SK-N-SH (cell line): ENCODE data around the gene FGD4. TPM values are rescaled to one million over a fixed set of nuclear protein-coding genes. Genes with fewer than 3 reads are reported as not detected.

Source experiments
- CTCF ChIA-PET: fragments of 300-600, 350-600 bp; formaldehyde crosslinking; extraction: SDS; loops from one replicate; lab custom pipeline; 2021; lab: Yijun Ruan, JAX
- POLR2A ChIA-PET: fragments of 350-600 bp; sonication (Branson Sonifier 250); formaldehyde crosslinking; extraction: SDS; loops from one replicate; lab custom pipeline; 2020; ENCODE audit warnings: antibody characterized with exemption, inconsistent platforms; lab: Yijun Ruan, JAX
- DNase-seq: peaks from one replicate; pipeline ENCODE4 v3.0.0; 2012
- H2AFZ ChIP-seq: fragments of 200-600 bp; sonication (generic); 2 replicates; pipeline ENCODE4 v1.8.1; 2016; ENCODE audit warnings: antibody characterized with exemption, mild to moderate bottlenecking, low read depth
- H3F3A ChIP-seq: fragments of 200-600 bp; sonication (generic); replicated peaks from 2 replicates; pipeline ENCODE3; 2016; ENCODE audit warnings: antibody characterized with exemption, mild to moderate bottlenecking; ENCODE audit not compliant: insufficient read depth
- H3K27ac ChIP-seq, 2 experiments: fragments of 200-500 bp in 1 of 2; fragments of 200-600 bp in 1 of 2; sonication (Bioruptor generic) in 1 of 2; sonication (generic), shearing (Covaris generic) in 1 of 2; 2 replicates each; pipeline versions ENCODE4 v1.5.1 to v1.6.1; 2014 to 2016; ENCODE audit warnings: low read depth in 2 of 2, inconsistent platforms in 1 of 2, low read length in 1 of 2, mild to moderate bottlenecking in 1 of 2, mixed read lengths in 1 of 2
- H3K27me3 ChIP-seq: fragments of 200-600 bp; sonication (generic), shearing (Covaris generic); 2 replicates; pipeline ENCODE4 v1.6.1; 2016; ENCODE audit warnings: mixed run types; ENCODE audit not compliant: insufficient read depth
- H3K36me3 ChIP-seq, 2 experiments: fragments of 200-500 bp in 1 of 2; fragments of 200-600 bp in 1 of 2; sonication (Bioruptor generic) in 1 of 2; sonication (generic) in 1 of 2; replicated peaks in 1 of 2; 2 replicates each; pipeline versions ENCODE3 to v1.5.1; 2014 to 2016; ENCODE audit warnings: low read length in 1 of 2, mild to moderate bottlenecking in 1 of 2; ENCODE audit not compliant: insufficient read depth in 2 of 2, control insufficient read depth in 1 of 2
- H3K4me1 ChIP-seq, 2 experiments: fragments of 200-500 bp in 1 of 2; fragments of 200-600 bp in 1 of 2; sonication (Bioruptor generic) in 1 of 2; sonication (generic), shearing (Covaris generic) in 1 of 2; 2 replicates each; pipeline versions ENCODE4 v1.5.1 to v1.6.1; 2014 to 2016; ENCODE audit warnings: low read depth in 1 of 2, low read length in 1 of 2, mixed run types in 1 of 2; ENCODE audit not compliant: insufficient read depth in 2 of 2, control insufficient read depth in 1 of 2
- H3K4me2 ChIP-seq: fragments of 200-600 bp; sonication (generic), shearing (Covaris generic); 2 replicates; pipeline ENCODE4 v1.6.1; 2017; ENCODE audit warnings: mixed run types
- H3K4me3 ChIP-seq, 2 experiments: fragments of 200-500 bp in 1 of 2; fragments of 200-600 bp in 1 of 2; sonication (Bioruptor generic) in 1 of 2; sonication (generic), shearing (Covaris generic) in 1 of 2; 2 replicates each; pipeline versions ENCODE4 v1.5.1 to v1.8.1; 2014 to 2016; ENCODE audit warnings: low read depth in 2 of 2, inconsistent platforms in 1 of 2, low read length in 1 of 2, mild to moderate bottlenecking in 1 of 2, mixed read lengths in 1 of 2, moderate library complexity in 1 of 2
- H3K79me2 ChIP-seq: fragments of 200-600 bp; sonication (generic); 2 replicates; pipeline ENCODE4 v1.8.1; 2017; ENCODE audit warnings: mild to moderate bottlenecking; ENCODE audit not compliant: insufficient read depth
- H3K9ac ChIP-seq: fragments of 200-600 bp; sonication (generic); 2 replicates; pipeline ENCODE4 v1.6.1; 2017; ENCODE audit warnings: mixed run types
- H3K9me2 ChIP-seq: fragments of 200-600 bp; sonication (generic); 2 replicates; pipeline ENCODE4 v1.6.1; 2017; ENCODE audit warnings: mixed run types
- H3K9me3 ChIP-seq: fragments of 200-600 bp; sonication (generic); 2 replicates; pipeline ENCODE4 v1.6.1; 2017; ENCODE audit warnings: mixed run types, mild to moderate bottlenecking, moderate library complexity
- H4K20me1 ChIP-seq: fragments of 200-600 bp; sonication (generic); 2 replicates; pipeline ENCODE4 v1.6.1; 2017; ENCODE audit warnings: mild to moderate bottlenecking, mixed run types; ENCODE audit not compliant: insufficient read depth
- CHD2 ChIP-seq: fragments of 150-350 bp; IDR thresholded peaks from 2 replicates; pipeline ENCODE4 v1.6.1; 2018; ENCODE audit warnings: low read length; ENCODE audit not compliant: partially characterized antibody
- ELF1 ChIP-seq: IDR thresholded peaks from 2 replicates; pipeline ENCODE4 v1.4.0; 2012
- EP300 ChIP-seq, 2 experiments: IDR thresholded peaks; 2 replicates each; pipeline versions ENCODE4 v1.4.0 to v1.6.1; 2012; ENCODE audit warnings: borderline replicate concordance in 1 of 2, low read depth in 1 of 2, low read length in 1 of 2
- EZH2phosphoT487 ChIP-seq: fragments of 200-600 bp; sonication (generic); IDR thresholded peaks from 2 replicates; pipeline ENCODE4 v1.6.1; 2017; ENCODE audit warnings: low read depth, mixed run types, mild to moderate bottlenecking, antibody characterized with exemption, moderate library complexity, borderline replicate concordance
- FOSL2 ChIP-seq: IDR thresholded peaks from 2 replicates; pipeline ENCODE4 v1.4.0; 2012; ENCODE audit warnings: low read depth, mild to moderate bottlenecking, moderate library complexity, borderline replicate concordance
- FOXJ3 ChIP-seq: sonication (generic); formaldehyde crosslinking; IDR thresholded peaks from 2 replicates; pipeline ENCODE4 v1.5.1; 2020; ENCODE audit warnings: mild to moderate bottlenecking, missing genetic modification reagents
- FOXM1 ChIP-seq: IDR thresholded peaks from 2 replicates; pipeline ENCODE4 v1.4.0; 2012; ENCODE audit warnings: low read depth, mild to moderate bottlenecking
- GABPA ChIP-seq: IDR thresholded peaks from 2 replicates; pipeline ENCODE4 v1.4.0; 2012; ENCODE audit warnings: low read depth, mild to moderate bottlenecking
- IRF3 ChIP-seq: fragments of 150-350 bp; IDR thresholded peaks from 2 replicates; pipeline ENCODE4 v1.6.1; 2016; ENCODE audit warnings: mild to moderate bottlenecking, low read depth, low read length
- MAX ChIP-seq: IDR thresholded peaks from 2 replicates; pipeline ENCODE4 v1.4.0; 2012; ENCODE audit warnings: low read depth
- PBX3 ChIP-seq: IDR thresholded peaks from 2 replicates; pipeline ENCODE4; 2012
- RCOR1 ChIP-seq: fragments of 150-350 bp; IDR thresholded peaks from 2 replicates; pipeline ENCODE4 v1.6.1; 2017; ENCODE audit warnings: antibody characterized with exemption, low read length
- REST ChIP-seq: IDR thresholded peaks from 2 replicates; pipeline ENCODE4 v1.6.1; 2012; ENCODE audit warnings: mild to moderate bottlenecking, low read depth, low read length, moderate library complexity
- RXRA ChIP-seq: IDR thresholded peaks from 2 replicates; pipeline ENCODE4 v1.4.0; 2012; ENCODE audit warnings: low read depth, mild to moderate bottlenecking, borderline replicate concordance
- SIN3A ChIP-seq: IDR thresholded peaks from 2 replicates; pipeline ENCODE4 v1.6.1; 2012; ENCODE audit warnings: low read depth, mild to moderate bottlenecking, low read length, moderate library complexity, borderline replicate concordance
- SMC3 ChIP-seq: IDR thresholded peaks from 2 replicates; pipeline ENCODE4 v1.6.1; 2012; ENCODE audit warnings: low read depth, low read length, improper control_type of control experiment
- TAF1 ChIP-seq: IDR thresholded peaks from 2 replicates; pipeline ENCODE4 v1.6.1; 2012; ENCODE audit warnings: low read depth, mild to moderate bottlenecking, low read length, moderate library complexity, borderline replicate concordance
- TCF12 ChIP-seq: IDR thresholded peaks from 2 replicates; pipeline ENCODE4 v1.4.0; 2012
- TEAD4 ChIP-seq: IDR thresholded peaks from 2 replicates; pipeline ENCODE4 v1.4.0; 2012; ENCODE audit warnings: mild to moderate bottlenecking, borderline replicate concordance; ENCODE audit not compliant: insufficient read depth
- USF1 ChIP-seq: IDR thresholded peaks from 2 replicates; pipeline ENCODE4 v1.4.0; 2012; ENCODE audit warnings: low read depth, borderline replicate concordance
- WGBS: methylation state at CpG from one replicate; pipeline ENCODE4 v1.1.6; 2017; ENCODE audit warnings: low lambda C conversion rate; 5-methylcytosine and 5-hydroxymethylcytosine counted together
- polyA plus RNA-seq, 3 experiments: library from polyadenylated mRNA; depleted of rRNA; stranded (reverse); fragments of >200 nt; gene quantifications; 2 replicates each; pipeline ENCODE4 v1.2.3, GENCODE V29; 2012

Gene FGD4
- polyA plus RNA-seq, 1 of the 3 experiments (the other 2 are of a cell fraction): 0.26 TPM

- Histone ChIP-seq H3K4me2 (no peak overlapping the region), H2AFZ (no peak overlapping the region), H3F3A (no peaks in the 10 kb centered on the region), H3K79me2 (no peaks in the 10 kb centered on the region), H3K9me3 (no peaks in the 10 kb centered on the region), H3K9me2 (no peaks in the 10 kb centered on the region), H3K36me3 (peaks cover 0 to 8% of the 10 kb centered on the region in 2 experiments), H3K27me3 (no peaks in the 10 kb centered on the region), H3K27ac (no peak overlapping the region), H3K4me1 (no peaks in the 10 kb centered on the region), H3K9ac (no peak overlapping the region), H4K20me1 (no peaks in the 10 kb centered on the region), H3K4me3 (no peak overlapping the region)
- ChIA-PET CTCF (no interaction called here), POLR2A (no interaction called here)
- no peak for TF ChIP-seq FOSL2
- TF ChIP-seq GABPA: no peak
- no peak for TF ChIP-seq REST
- TF ChIP-seq EP300 (IDR thresholded peaks at IDR 0.05; ENCODE audit: borderline replicate concordance in 1 of 2, low read depth in 1 of 2, low read length in 1 of 2): no peak
- no peak for TF ChIP-seq SIN3A
- TF ChIP-seq FOXM1: no peak
- no peak for TF ChIP-seq RCOR1
- TF ChIP-seq SMC3: no peak
- no peak for TF ChIP-seq PBX3
- no peak for TF ChIP-seq EZH2phosphoT487
- TF ChIP-seq ELF1: no peak
- no peak for TF ChIP-seq USF1
- no peak for TF ChIP-seq FOXJ3 (CRISPR knock-in tag)
- no peak for TF ChIP-seq RXRA
- TF ChIP-seq CHD2: no peak
- no peak for TF ChIP-seq MAX
- no peak for TF ChIP-seq IRF3
- no peak for TF ChIP-seq TEAD4
- TF ChIP-seq TAF1: no peak
- no peak for TF ChIP-seq TCF12
- no peak for DNase-seq
- WGBS: 88% methylated on average over 2 of the region's 2 CpGs
Measured at GRCh38 chr12:32603858-32604257, 204.5 kb downstream of the FGD4 start.
